Loucy (cell line): ENCODE data around the gene MPL.

Source experiments
- CTCF ChIP-seq: fragments of 200-600 bp; sonication (generic); conservative IDR thresholded peaks from 2 replicates; pipeline ENCODE4 v1.5.1; 2014; ENCODE audit warnings: mild to moderate bottlenecking, antibody characterized with exemption, low read length
- EZH2phosphoT487 ChIP-seq: fragments of 200-600 bp; IDR thresholded peaks from 2 replicates; pipeline ENCODE4 v1.6.1; 2018; ENCODE audit warnings: antibody characterized with exemption, mild to moderate bottlenecking, moderate library complexity, borderline replicate concordance

DNA sequence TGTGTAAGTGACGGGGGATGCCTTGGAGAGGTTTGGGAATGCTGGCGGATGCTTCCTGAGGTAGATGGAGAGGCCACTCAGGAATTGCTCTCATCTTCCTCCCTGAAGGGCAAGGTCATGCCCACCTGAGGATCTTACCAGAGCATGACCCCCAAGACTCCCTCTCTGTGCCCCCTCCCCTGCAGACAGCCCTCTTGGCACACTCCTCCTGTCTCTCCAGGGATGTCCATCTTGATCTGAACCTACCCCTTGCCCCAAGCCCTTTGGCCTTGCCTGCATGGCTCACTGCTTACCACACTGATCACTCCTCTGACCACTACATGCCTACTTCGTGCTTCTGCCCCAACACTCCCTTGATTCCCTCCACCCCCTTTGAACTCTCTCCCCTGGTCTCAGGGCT is 17.9 kb upstream of the MPL start:
- TF ChIP-seq CTCF (no peak), EZH2phosphoT487 (no peak)
